K562 (cell line): Measurements from ENCODE around the gene COX6B1. TPM values are rescaled to one million over a fixed set of nuclear protein-coding genes. Genes with fewer than 3 reads are reported as not detected.

ENCODE experiments used
- ATF7 ChIP-seq: fragments of 450-650 bp; IDR thresholded peaks from 2 replicates; pipeline ENCODE4 v1.7.1; 2014; ENCODE audit warnings: mild to moderate bottlenecking, moderate library complexity
- CREM ChIP-seq: IDR thresholded peaks from 2 replicates; pipeline ENCODE4 v1.6.1; 2014; ENCODE audit warnings: antibody characterized with exemption, low read depth
- CXXC5 ChIP-seq: fragments of 250-450 bp; sonication (Bioruptor Pico); IDR thresholded peaks from 2 replicates; pipeline ENCODE4 v1.8.0; 2022; ENCODE audit warnings: inconsistent platforms, mild to moderate bottlenecking, moderate library complexity
- GATAD2A ChIP-seq: fragments of 450-650 bp; IDR thresholded peaks from 2 replicates; pipeline ENCODE4 v1.6.1; 2017
- NR2F6 ChIP-seq: fragments of 450-650 bp; formaldehyde crosslinking; IDR thresholded peaks from 2 replicates; pipeline ENCODE4 v1.4.0; 2020; ENCODE audit warnings: mild to moderate bottlenecking
- PHF21A ChIP-seq: fragments of 450-650 bp; IDR thresholded peaks from 2 replicates; pipeline ENCODE4 v1.6.1; 2017; ENCODE audit warnings: low read depth, borderline replicate concordance
- PHTF2 ChIP-seq: fragments of 250-450 bp; sonication (Bioruptor Pico); IDR thresholded peaks from 2 replicates; pipeline ENCODE4 v1.5.0; 2021; ENCODE audit warnings: mild to moderate bottlenecking
- RFX1 ChIP-seq: fragments of 450-650 bp; IDR thresholded peaks from 2 replicates; pipeline ENCODE4 v1.6.1; 2016; ENCODE audit warnings: mild to moderate bottlenecking, moderate library complexity
- SIRT6 ChIP-seq: IDR thresholded peaks from one replicate; pipeline ENCODE4 v1.6.1; 2012; ENCODE audit warnings: low read depth, mild to moderate bottlenecking, control low read depth, inconsistent platforms, low read length, moderate library complexity
- TCFL5 ChIP-seq: fragments of 250-450 bp; sonication (Bioruptor Pico); conservative IDR thresholded peaks from 2 replicates; pipeline ENCODE4 v1.6.1; 2021; ENCODE audit warnings: mild to moderate bottlenecking, moderate library complexity, matching md5 sums
- ZNF3 ChIP-seq: fragments of 250-450 bp; sonication (Bioruptor Pico); IDR thresholded peaks from 2 replicates; pipeline ENCODE4 v1.5.0; 2021; ENCODE audit warnings: mild to moderate bottlenecking, moderate library complexity
- polyA plus RNA-seq, 8 experiments: library from polyadenylated mRNA; depleted of rRNA in 4 of 8; stranded (reverse) in 5 of 8; unstranded in 3 of 8; fragments of >200 nt; fragmentation: Nextera tagmentation in 2 of 8; fragmentation: Illumina TruSeq in 1 of 8; extraction: Ambion mirVana in 2 of 8; extraction: Trizol in 1 of 8; gene quantifications; 2 replicates each; pipeline versions ENCODE4 v1.2.1 to v1.2.3, GENCODE V29; 2011 to 2014; ENCODE audit warnings: inconsistent platforms in 1 of 8, missing spikeins in 1 of 8
- total RNA-seq, 7 experiments: library from RNA; depleted of rRNA in 6 of 7; stranded (reverse); fragments of >200 nt in 6 of 7; fragmentation: Illumina TruSeq in 2 of 7; extraction: Trizol in 2 of 7; gene quantifications; 2 replicates each; pipeline versions ENCODE4 v1.2.1 to v1.2.3, GENCODE V29; 2011 to 2021; ENCODE audit warnings: low replicate concordance in 1 of 7
- TF ChIP-seq, protein P1 (sequence below): fragments of 150-350 bp; IDR thresholded peaks from 2 replicates; pipeline ENCODE4 v1.6.1; 2014; ENCODE audit warnings: low read depth, mild to moderate bottlenecking, low read length, borderline replicate concordance
- TF ChIP-seq, protein P2 (sequence below): fragments of 200-800 bp; sonication (Bioruptor generic); IDR thresholded peaks from 2 replicates; pipeline ENCODE4 v1.6.1; 2017; ENCODE audit warnings: missing genetic modification characterization, missing compliant biosample characterization
- TF ChIP-seq, protein P3 (sequence below): sonication (generic); formaldehyde crosslinking; IDR thresholded peaks from 2 replicates; pipeline ENCODE4 v1.8.0; 2022; ENCODE audit warnings: missing genetic modification reagents, mild to moderate bottlenecking, moderate library complexity, borderline replicate concordance
- TF ChIP-seq, protein P4 (sequence below): fragments of 450-650 bp; IDR thresholded peaks from 2 replicates; pipeline ENCODE4 v1.6.1; 2017; ENCODE audit warnings: antibody characterized with exemption
- TF ChIP-seq, protein P5 (sequence below), 2 experiments: IDR thresholded peaks in 1 of 2; conservative IDR thresholded peaks in 1 of 2; 2 replicates each; pipeline ENCODE4 v1.6.1; 2016; ENCODE audit warnings: low read depth in 2 of 2, mild to moderate bottlenecking in 1 of 2, missing compliant biosample characterization in 1 of 2, missing genetic modification characterization in 1 of 2, moderate library complexity in 1 of 2

Gene COX6B1
- total and polyA plus RNA-seq, 9 of the 15 experiments (the other 6 are each of a cell fraction or from before 2014, with no cell fraction given) = 777 to 2,393 (median 1,219) TPM

DNA sequence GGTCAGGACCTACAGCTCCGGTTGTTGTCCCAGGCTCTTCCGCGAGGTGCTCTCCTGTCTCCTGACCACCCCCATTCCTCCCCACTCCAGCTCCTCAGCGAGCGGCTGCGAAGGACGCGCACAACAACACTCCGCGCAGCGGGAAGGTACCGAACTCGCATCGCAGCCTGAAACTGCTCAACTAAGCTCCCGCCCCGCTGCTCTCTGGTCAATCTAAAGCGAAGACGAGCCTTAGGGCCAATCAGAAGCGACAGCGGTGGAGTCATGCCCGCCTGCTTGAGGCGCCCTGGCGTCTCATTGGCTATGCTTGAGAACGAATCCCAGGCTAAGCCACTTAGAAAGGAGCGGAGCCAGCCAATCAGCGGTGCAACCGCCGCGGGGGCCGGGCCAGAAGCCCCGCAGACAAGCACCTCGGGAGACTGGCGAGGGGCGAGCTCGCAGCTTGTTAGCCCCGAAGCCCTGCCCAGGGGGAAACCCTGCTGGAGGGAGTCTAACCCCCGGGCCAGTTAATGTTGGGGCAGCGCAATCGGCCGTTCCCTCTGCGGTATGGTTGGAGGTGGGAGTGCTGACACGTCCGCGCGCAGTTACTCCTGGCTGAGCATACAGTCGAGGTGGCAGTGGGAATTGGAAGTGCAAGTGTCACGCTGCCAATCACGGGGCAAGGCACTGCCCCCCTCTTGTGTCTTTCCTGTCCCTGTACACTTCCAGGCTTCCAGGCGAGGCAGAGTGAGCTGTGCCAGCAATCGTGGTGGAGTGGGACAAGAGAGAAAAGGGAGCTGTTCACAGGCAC lies 54.3 kb downstream of the COX6B1 start (continued):
- TF ChIP-seq, protein P1, sequence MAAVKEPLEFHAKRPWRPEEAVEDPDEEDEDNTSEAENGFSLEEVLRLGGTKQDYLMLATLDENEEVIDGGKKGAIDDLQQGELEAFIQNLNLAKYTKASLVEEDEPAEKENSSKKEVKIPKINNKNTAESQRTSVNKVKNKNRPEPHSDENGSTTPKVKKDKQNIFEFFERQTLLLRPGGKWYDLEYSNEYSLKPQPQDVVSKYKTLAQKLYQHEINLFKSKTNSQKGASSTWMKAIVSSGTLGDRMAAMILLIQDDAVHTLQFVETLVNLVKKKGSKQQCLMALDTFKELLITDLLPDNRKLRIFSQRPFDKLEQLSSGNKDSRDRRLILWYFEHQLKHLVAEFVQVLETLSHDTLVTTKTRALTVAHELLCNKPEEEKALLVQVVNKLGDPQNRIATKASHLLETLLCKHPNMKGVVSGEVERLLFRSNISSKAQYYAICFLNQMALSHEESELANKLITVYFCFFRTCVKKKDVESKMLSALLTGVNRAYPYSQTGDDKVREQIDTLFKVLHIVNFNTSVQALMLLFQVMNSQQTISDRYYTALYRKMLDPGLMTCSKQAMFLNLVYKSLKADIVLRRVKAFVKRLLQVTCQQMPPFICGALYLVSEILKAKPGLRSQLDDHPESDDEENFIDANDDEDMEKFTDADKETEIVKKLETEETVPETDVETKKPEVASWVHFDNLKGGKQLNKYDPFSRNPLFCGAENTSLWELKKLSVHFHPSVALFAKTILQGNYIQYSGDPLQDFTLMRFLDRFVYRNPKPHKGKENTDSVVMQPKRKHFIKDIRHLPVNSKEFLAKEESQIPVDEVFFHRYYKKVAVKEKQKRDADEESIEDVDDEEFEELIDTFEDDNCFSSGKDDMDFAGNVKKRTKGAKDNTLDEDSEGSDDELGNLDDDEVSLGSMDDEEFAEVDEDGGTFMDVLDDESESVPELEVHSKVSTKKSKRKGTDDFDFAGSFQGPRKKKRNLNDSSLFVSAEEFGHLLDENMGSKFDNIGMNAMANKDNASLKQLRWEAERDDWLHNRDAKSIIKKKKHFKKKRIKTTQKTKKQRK = peak; percentile 95
- TF ChIP-seq GATAD2A = no peak
- TF ChIP-seq RFX1 = peak; percentile 54; the same call in 1 of the 2 replicates
- no peak for TF ChIP-seq ZNF3
- TF ChIP-seq NR2F6 = no peak
- no peak for TF ChIP-seq SIRT6
- TF ChIP-seq, protein P2, sequence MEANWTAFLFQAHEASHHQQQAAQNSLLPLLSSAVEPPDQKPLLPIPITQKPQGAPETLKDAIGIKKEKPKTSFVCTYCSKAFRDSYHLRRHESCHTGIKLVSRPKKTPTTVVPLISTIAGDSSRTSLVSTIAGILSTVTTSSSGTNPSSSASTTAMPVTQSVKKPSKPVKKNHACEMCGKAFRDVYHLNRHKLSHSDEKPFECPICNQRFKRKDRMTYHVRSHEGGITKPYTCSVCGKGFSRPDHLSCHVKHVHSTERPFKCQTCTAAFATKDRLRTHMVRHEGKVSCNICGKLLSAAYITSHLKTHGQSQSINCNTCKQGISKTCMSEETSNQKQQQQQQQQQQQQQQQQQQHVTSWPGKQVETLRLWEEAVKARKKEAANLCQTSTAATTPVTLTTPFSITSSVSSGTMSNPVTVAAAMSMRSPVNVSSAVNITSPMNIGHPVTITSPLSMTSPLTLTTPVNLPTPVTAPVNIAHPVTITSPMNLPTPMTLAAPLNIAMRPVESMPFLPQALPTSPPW (CRISPR knock-in tag) = peak; percentile 25; the same call in 1 of the 2 replicates
- TF ChIP-seq, protein P3, sequence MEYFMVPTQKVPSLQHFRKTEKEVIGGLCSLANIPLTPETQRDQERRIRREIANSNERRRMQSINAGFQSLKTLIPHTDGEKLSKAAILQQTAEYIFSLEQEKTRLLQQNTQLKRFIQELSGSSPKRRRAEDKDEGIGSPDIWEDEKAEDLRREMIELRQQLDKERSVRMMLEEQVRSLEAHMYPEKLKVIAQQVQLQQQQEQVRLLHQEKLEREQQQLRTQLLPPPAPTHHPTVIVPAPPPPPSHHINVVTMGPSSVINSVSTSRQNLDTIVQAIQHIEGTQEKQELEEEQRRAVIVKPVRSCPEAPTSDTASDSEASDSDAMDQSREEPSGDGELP (CRISPR knock-in tag) = peak; percentile 53; the same call in 1 of the 2 replicates
- peak; percentile 8; the same call in 1 of the 2 replicates for TF ChIP-seq PHF21A
- TF ChIP-seq CXXC5 = peak; percentile 53; the same call in 1 of the 2 replicates
- TF ChIP-seq CREM = peak; percentile 66
- no peak for TF ChIP-seq TCFL5 (CRISPR knock-in tag)
- no peak for TF ChIP-seq PHTF2
- TF ChIP-seq, protein P4, sequence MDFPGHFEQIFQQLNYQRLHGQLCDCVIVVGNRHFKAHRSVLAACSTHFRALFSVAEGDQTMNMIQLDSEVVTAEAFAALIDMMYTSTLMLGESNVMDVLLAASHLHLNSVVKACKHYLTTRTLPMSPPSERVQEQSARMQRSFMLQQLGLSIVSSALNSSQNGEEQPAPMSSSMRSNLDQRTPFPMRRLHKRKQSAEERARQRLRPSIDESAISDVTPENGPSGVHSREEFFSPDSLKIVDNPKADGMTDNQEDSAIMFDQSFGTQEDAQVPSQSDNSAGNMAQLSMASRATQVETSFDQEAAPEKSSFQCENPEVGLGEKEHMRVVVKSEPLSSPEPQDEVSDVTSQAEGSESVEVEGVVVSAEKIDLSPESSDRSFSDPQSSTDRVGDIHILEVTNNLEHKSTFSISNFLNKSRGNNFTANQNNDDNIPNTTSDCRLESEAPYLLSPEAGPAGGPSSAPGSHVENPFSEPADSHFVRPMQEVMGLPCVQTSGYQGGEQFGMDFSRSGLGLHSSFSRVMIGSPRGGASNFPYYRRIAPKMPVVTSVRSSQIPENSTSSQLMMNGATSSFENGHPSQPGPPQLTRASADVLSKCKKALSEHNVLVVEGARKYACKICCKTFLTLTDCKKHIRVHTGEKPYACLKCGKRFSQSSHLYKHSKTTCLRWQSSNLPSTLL = no peak
- TF ChIP-seq ATF7 = peak; percentile 74
- TF ChIP-seq, protein P5, sequence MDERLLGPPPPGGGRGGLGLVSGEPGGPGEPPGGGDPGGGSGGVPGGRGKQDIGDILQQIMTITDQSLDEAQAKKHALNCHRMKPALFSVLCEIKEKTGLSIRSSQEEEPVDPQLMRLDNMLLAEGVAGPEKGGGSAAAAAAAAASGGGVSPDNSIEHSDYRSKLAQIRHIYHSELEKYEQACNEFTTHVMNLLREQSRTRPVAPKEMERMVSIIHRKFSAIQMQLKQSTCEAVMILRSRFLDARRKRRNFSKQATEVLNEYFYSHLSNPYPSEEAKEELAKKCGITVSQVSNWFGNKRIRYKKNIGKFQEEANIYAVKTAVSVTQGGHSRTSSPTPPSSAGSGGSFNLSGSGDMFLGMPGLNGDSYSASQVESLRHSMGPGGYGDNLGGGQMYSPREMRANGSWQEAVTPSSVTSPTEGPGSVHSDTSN (CRISPR knock-in tag; IDR thresholded peaks at IDR 0.05; ENCODE audit: low read depth) = peak; percentile 90
- TF ChIP-seq, protein P5 (tag; conservative IDR thresholded peaks at IDR 0.05; ENCODE audit: low read depth) = peak; percentile 100
